ENCODE measurements around the gene ATXN1. TPM values are rescaled to one million over a fixed set of nuclear protein-coding genes. Genes with fewer than 3 reads are reported as not detected.

The ATXN1 gene
- total RNA-seq, 1 donor from 2014 or later = 60.0 TPM

DNA sequence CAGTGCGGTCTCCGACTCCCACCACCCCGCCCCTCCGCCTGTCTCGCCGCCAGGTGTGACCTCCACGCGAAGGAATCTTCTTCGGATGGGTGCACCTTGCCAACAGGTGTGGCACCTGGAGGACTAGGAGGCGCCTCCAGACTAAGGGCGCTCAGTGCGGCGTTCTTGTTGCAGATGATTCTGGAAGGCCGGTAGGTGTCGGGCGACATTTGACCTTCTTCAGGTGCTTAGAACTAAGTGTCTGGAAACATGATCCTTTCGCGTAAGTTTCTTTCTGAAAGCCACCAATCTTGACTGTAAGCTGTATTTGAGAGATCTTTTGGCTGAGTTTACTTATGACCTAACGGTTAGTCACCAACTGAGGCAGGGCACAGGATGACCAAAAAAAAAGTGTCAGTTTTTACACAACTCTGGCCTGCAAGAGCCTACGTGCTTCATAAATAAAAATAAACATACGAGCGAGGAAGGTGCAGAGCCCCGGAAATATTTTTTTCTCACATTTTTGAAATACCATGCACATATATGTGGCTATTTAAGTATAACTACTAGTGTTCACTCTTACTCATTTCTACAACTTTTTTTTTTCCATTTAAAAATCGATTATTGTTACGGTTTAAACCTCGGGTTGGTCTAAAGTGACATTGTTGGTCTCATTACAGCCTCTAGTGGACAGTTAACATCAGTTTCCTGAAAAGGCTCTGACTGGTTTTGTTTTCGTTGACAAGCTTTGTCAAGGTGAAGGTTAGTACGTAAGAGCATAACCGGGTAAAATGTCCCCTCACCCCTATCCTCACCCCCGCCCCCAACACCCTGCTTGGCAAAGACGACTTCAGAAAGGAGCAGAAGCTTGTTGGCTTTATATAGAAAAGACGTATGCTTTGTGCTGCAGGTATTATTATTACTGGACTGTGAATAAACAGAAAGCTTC is 1.6 kb upstream of the ATXN1 start:
- DNase-seq (ENCODE audit: low read depth) = peak; percentile 65

GRCh38 chr6:16762268-16762549 is 949 bp upstream of the ATXN1 start:
- DNase-seq (ENCODE audit: low read depth) = no peak

- DNase-seq (ENCODE audit: low read depth) = peak; percentile 93
These were observed 409 bp upstream of the ATXN1 start for GRCh38 chr6:16761471-16762267.

- DNase-seq (ENCODE audit: low read depth) = peak; percentile 89
These were observed 1.4 kb downstream of the ATXN1 start for GRCh38 chr6:16759646-16760515.

DNA sequence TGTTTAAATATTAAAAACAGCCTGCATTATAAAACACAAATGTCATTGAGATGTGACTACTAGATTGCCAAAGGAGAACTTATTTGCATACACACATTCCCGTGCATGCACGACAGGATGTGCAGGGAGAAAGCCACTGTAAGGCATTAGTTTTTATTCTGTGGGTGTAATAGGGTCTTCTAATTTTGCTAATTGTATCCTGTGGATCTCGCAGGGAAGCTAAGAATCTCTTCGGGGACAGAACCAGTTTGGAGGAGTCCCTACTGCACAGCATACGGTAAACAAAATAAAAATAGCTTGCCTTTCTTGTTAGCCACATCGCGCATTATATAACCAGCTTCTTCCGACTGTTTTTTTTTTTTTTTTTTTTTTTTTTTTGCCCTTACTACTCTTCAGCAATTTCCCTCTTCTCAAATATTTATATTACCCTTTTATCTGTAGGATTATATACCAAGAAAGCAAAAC is 2.0 kb downstream of the ATXN1 start:
- DNase-seq (ENCODE audit: low read depth) = no peak

GRCh38 chr6:16758163-16758975 is 2.9 kb downstream of the ATXN1 start:
- no peak for DNase-seq (ENCODE audit: low read depth)

DNA sequence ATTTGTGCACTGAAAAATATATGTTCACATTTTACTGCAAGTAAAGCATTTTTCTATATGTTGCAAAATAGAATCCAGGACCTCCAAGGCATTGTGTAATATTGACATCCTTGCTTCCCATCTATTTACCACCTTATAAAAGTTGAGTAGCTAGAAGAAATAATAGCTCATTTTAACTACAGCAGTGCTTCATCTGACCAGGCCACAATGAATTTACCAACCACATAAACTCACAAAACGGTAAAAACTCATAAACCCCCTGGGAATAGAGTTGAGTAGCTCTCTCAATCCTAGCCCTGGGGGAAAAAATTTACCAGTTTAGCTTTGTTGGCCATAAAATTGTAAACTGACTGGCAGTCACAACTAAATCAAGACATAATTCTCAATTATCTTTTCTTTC is 3.9 kb downstream of the ATXN1 start:
- no peak for DNase-seq (ENCODE audit: low read depth)

GRCh38 chr6:16756660-16757255 is 4.5 kb downstream of the ATXN1 start:
- DNase-seq (ENCODE audit: low read depth) = no peak

DNA sequence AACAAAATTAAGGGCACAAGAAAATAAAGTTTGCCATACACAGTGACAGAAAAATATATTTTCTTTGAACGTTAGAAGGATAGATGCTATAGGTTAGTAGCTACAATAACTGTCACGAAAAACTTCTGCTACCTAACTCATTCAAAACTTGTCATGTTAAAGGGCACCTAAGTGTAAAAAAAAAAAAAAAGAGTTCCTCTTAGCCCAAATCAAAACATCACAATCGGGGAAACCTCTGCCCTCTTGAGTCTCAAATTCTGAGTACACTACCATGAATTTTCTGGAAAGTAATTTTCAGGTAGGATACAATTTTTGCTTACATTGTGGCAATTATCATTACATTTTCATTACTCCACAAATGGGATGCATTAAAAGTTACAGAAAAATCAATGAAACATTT is 5.7 kb downstream of the ATXN1 start:
- DNase-seq (ENCODE audit: low read depth) = no peak

DNA sequence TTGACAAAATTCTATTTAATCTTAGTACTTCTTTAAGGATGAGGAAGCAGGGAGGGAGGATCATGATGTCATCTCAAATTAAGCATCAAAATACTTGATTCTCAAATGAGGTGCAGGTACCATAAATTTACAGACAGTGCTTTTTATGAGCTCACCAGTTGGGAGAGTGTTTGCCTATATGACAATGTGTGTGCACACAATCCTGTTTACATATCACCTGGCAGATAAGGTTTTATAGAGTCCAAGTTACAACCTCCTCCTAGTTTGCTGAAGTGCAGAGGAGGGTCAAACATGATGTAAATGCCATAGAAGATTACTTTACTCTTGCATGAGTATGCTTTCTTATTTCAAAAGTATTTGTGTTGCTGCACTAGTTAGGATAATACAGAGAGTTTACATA is 6.4 kb downstream of the ATXN1 start:
- no peak for DNase-seq (ENCODE audit: low read depth)

DNA sequence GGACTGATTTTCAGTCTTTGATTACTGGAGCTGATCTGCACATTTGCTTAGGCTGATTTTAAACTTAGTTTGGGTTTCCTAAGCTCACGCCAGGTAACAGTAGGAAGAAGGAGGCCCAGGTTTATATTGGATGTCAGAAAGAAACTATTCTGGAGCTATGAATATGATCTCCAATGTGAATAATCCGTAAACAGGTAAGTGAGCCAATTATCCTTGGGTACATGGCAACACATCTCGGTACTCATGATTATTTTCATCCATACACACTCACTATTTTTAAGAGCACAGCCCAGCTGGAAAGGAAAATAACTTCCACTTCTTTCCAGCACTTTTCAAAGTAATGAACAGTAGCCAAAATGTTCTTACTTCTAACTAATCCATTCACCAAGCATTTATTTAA is 7.0 kb downstream of the ATXN1 start:
- DNase-seq (ENCODE audit: low read depth) = no peak

GRCh38 chr6:16753341-16753740 is 7.9 kb downstream of the ATXN1 start:
- DNase-seq (ENCODE audit: low read depth) = no peak

DNA sequence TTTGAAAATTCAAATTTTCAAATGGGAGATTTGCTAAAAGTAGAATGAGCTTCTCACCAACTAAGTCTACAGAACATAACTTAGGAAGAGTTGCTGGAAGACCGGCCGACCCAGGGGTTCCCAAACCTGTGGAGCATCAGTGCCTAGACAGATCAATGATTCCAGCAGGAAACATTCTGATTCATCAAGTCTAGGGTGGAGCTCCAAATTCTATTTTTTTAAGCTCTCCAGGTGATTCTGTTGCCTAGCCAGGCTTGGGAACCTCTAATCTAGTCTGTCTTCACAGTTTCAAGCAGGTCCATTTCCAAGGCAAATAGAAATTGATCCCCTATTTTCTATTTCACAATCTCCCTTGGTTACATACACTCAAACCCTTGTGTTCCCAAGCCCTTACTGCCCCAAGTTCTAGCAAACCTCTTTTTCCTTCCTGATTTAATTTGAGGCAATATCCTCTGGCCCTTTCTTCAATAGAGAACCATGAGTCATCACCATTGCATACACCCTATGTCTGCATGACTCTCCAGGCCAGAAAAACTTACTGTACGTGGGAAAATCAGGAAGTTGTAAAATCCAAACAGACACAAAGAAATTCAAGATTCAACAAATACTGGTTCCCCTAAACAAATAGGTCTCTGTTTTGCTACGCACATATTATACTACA is 8.9 kb downstream of the ATXN1 start:
- no peak for DNase-seq (ENCODE audit: low read depth)

- peak; percentile 42 for DNase-seq (ENCODE audit: low read depth)
These were observed 9.9 kb downstream of the ATXN1 start for GRCh38 chr6:16751251-16751946.

- DNase-seq (ENCODE audit: low read depth) = no peak
These were observed 10.7 kb downstream of the ATXN1 start for GRCh38 chr6:16750566-16750965.

- no peak for DNase-seq (ENCODE audit: low read depth)
These were observed 11.5 kb downstream of the ATXN1 start for GRCh38 chr6:16749516-16750485.

- no peak for DNase-seq (ENCODE audit: low read depth)
These were observed 13.3 kb downstream of the ATXN1 start for GRCh38 chr6:16748025-16748319.

Data from myocyte (in vitro differentiated cells).